Measurements from ENCODE around the gene PARM1. TPM values are rescaled to one million over a fixed set of nuclear protein-coding genes. Genes with fewer than 3 reads are reported as not detected.

The PARM1 gene
- total and polyA plus RNA-seq, 2 experiments from 2014 or later = 4.9 to 10.4 TPM

DNA sequence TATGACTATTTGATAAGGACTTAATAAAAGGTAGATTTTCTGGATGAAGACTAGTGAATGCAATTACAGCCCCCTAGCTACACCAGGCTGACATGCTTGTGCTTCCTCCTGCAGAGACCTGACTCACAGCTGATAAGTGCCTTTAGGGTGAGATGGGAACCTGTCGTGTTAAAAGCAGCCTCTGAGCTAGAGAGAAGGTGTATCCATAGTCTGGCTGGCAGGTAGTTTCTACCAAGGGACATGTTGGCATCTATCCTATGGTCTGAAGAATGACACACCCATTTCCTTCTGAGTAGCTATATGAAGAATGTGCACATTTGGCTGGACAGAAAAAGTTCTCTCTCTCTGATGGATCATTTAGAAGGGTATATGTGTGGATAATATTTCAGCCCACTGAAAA is 64.1 kb downstream of the PARM1 start (continued):
- TF ChIP-seq, protein P1, sequence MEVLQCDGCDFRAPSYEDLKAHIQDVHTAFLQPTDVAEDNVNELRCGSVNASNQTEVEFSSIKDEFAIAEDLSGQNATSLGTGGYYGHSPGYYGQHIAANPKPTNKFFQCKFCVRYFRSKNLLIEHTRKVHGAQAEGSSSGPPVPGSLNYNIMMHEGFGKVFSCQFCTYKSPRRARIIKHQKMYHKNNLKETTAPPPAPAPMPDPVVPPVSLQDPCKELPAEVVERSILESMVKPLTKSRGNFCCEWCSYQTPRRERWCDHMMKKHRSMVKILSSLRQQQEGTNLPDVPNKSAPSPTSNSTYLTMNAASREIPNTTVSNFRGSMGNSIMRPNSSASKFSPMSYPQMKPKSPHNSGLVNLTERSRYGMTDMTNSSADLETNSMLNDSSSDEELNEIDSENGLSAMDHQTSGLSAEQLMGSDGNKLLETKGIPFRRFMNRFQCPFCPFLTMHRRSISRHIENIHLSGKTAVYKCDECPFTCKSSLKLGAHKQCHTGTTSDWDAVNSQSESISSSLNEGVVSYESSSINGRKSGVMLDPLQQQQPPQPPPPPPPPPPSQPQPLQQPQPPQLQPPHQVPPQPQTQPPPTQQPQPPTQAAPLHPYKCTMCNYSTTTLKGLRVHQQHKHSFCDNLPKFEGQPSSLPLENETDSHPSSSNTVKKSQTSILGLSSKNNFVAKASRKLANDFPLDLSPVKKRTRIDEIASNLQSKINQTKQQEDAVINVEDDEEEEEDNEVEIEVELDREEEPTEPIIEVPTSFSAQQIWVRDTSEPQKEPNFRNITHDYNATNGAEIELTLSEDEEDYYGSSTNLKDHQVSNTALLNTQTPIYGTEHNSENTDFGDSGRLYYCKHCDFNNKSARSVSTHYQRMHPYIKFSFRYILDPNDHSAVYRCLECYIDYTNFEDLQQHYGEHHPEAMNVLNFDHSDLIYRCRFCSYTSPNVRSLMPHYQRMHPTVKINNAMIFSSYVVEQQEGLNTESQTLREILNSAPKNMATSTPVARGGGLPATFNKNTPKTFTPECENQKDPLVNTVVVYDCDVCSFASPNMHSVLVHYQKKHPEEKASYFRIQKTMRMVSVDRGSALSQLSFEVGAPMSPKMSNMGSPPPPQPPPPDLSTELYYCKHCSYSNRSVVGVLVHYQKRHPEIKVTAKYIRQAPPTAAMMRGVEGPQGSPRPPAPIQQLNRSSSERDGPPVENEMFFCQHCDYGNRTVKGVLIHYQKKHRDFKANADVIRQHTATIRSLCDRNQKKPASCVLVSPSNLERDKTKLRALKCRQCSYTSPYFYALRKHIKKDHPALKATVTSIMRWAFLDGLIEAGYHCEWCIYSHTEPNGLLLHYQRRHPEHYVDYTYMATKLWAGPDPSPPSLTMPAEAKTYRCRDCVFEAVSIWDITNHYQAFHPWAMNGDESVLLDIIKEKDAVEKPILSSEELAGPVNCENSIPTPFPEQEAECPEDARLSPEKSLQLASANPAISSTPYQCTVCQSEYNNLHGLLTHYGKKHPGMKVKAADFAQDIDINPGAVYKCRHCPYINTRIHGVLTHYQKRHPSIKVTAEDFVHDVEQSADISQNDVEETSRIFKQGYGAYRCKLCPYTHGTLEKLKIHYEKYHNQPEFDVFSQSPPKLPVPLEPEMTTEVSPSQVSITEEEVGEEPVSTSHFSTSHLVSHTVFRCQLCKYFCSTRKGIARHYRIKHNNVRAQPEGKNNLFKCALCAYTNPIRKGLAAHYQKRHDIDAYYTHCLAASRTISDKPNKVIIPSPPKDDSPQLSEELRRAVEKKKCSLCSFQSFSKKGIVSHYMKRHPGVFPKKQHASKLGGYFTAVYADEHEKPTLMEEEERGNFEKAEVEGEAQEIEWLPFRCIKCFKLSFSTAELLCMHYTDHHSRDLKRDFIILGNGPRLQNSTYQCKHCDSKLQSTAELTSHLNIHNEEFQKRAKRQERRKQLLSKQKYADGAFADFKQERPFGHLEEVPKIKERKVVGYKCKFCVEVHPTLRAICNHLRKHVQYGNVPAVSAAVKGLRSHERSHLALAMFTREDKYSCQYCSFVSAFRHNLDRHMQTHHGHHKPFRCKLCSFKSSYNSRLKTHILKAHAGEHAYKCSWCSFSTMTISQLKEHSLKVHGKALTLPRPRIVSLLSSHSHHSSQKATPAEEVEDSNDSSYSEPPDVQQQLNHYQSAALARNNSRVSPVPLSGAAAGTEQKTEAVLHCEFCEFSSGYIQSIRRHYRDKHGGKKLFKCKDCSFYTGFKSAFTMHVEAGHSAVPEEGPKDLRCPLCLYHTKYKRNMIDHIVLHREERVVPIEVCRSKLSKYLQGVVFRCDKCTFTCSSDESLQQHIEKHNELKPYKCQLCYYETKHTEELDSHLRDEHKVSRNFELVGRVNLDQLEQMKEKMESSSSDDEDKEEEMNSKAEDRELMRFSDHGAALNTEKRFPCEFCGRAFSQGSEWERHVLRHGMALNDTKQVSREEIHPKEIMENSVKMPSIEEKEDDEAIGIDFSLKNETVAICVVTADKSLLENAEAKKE (CRISPR knock-in tag; IDR thresholded peaks at IDR 0.05) = no peak
- no peak for TF ChIP-seq ZNF331 (CRISPR knock-in tag; IDR thresholded peaks at IDR 0.05; ENCODE audit: low read depth)
- TF ChIP-seq EZH2phosphoT487 (IDR thresholded peaks at IDR 0.05; ENCODE audit: unreplicated experiment) = no peak
- TF ChIP-seq, protein P2, sequence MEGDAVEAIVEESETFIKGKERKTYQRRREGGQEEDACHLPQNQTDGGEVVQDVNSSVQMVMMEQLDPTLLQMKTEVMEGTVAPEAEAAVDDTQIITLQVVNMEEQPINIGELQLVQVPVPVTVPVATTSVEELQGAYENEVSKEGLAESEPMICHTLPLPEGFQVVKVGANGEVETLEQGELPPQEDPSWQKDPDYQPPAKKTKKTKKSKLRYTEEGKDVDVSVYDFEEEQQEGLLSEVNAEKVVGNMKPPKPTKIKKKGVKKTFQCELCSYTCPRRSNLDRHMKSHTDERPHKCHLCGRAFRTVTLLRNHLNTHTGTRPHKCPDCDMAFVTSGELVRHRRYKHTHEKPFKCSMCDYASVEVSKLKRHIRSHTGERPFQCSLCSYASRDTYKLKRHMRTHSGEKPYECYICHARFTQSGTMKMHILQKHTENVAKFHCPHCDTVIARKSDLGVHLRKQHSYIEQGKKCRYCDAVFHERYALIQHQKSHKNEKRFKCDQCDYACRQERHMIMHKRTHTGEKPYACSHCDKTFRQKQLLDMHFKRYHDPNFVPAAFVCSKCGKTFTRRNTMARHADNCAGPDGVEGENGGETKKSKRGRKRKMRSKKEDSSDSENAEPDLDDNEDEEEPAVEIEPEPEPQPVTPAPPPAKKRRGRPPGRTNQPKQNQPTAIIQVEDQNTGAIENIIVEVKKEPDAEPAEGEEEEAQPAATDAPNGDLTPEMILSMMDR (conservative IDR thresholded peaks at IDR 0.05; ENCODE audit: low read depth in 2 of 2) = no peak
- TF ChIP-seq CREB1 (CRISPR knock-in tag; IDR thresholded peaks at IDR 0.05; ENCODE audit: low read depth) = no peak
- no peak for TF ChIP-seq EZH2 (IDR thresholded peaks at IDR 0.05; ENCODE audit: low read depth, unreplicated experiment)
- TF ChIP-seq ZNF114 (CRISPR knock-in tag; IDR thresholded peaks at IDR 0.05) = no peak
- TF ChIP-seq POLR2AphosphoS5 (IDR thresholded peaks at IDR 0.05; ENCODE audit: low read depth) = no peak
- TF ChIP-seq NANOG (IDR thresholded peaks at IDR 0.05; ENCODE audit: borderline replicate concordance) = no peak
- no peak for TF ChIP-seq JUNB (IDR thresholded peaks at IDR 0.05; ENCODE audit: unreplicated experiment)
- TF ChIP-seq, protein P3, sequence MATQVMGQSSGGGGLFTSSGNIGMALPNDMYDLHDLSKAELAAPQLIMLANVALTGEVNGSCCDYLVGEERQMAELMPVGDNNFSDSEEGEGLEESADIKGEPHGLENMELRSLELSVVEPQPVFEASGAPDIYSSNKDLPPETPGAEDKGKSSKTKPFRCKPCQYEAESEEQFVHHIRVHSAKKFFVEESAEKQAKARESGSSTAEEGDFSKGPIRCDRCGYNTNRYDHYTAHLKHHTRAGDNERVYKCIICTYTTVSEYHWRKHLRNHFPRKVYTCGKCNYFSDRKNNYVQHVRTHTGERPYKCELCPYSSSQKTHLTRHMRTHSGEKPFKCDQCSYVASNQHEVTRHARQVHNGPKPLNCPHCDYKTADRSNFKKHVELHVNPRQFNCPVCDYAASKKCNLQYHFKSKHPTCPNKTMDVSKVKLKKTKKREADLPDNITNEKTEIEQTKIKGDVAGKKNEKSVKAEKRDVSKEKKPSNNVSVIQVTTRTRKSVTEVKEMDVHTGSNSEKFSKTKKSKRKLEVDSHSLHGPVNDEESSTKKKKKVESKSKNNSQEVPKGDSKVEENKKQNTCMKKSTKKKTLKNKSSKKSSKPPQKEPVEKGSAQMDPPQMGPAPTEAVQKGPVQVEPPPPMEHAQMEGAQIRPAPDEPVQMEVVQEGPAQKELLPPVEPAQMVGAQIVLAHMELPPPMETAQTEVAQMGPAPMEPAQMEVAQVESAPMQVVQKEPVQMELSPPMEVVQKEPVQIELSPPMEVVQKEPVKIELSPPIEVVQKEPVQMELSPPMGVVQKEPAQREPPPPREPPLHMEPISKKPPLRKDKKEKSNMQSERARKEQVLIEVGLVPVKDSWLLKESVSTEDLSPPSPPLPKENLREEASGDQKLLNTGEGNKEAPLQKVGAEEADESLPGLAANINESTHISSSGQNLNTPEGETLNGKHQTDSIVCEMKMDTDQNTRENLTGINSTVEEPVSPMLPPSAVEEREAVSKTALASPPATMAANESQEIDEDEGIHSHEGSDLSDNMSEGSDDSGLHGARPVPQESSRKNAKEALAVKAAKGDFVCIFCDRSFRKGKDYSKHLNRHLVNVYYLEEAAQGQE (IDR thresholded peaks at IDR 0.05; ENCODE audit: unreplicated experiment) = no peak
- TF ChIP-seq, protein P4, sequence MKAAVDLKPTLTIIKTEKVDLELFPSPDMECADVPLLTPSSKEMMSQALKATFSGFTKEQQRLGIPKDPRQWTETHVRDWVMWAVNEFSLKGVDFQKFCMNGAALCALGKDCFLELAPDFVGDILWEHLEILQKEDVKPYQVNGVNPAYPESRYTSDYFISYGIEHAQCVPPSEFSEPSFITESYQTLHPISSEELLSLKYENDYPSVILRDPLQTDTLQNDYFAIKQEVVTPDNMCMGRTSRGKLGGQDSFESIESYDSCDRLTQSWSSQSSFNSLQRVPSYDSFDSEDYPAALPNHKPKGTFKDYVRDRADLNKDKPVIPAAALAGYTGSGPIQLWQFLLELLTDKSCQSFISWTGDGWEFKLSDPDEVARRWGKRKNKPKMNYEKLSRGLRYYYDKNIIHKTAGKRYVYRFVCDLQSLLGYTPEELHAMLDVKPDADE (IDR thresholded peaks at IDR 0.05) = no peak
